GM03348 (cell line): ENCODE measurements around the gene AIG1.
"Not testable (repeated sequence)": the region's sequence is repeated elsewhere in the genome, so short reads cannot be mapped to it uniquely, and the experiment has no call there.

Source experiments
- DNase-seq: peaks from one replicate; pipeline ENCODE4 v3.0.0; 2012; ENCODE audit warnings: low spot score

AIG1 gene

DNA sequence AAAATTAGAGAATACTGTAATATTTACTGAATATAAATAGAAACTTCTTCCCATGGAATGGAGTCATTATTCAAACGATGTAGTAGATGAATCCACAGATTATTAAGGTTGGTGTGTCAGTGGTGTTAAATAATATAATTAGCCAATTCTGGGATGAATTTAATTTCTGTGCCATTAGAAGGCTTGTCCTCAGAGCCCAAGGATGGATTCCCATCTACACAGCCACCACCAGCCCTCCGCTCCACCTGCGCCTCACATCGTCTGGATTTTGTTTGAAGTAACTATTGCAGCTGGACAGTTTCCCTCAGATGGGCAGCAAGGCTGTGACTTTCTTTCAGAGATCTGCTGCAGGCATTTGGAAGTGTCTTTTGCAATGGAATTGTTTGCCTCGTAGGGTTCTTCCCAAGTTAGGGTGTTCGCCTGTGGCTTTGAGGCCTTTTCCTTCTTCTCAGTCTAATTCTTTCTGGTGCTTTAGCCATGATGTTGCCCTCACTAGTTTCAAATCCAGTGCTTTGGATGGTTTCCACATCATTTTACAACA is 104.7 kb downstream of the AIG1 start:
- no peak for DNase-seq

DNA sequence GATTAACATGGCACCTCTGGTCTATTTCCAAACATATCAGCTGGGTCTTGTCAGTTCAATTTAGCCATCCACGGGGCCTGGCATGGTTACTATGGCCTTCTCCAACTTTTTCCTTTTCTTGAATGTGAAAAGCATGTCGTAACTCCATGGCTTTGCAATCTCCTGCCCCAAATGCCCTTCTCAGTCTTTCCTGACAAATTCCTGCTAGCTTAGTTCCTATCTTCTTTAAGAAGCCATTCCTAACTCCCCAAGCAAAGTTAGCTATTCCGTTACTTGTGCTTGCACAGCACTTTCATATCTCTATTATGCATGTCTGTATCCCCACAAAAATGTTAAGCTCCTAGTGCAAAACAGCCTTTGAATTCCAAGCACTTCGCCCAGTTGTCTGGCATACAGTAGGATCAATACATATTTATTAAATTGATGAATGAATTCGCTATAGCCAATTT is 105.6 kb downstream of the AIG1 start:
- no peak for DNase-seq

DNA sequence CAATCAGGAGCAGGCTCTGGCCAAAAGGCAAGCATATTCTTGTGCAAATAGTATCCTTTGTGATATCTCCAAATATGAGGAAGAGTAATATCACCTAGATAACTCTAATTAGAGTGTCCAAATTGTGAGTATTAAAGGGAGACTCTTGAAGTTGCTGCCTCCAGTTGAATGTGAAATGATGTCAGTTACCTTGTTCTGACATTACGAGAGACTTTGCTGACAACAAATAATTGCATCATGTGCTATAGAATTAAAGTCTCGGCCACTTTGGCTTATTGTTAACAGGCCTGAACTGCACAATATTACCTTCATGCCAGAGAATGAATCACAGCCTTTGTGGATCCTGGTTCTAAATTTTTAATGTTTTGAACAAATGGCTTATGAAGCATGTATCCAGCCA is 106.5 kb downstream of the AIG1 start:
- no peak for DNase-seq

DNA sequence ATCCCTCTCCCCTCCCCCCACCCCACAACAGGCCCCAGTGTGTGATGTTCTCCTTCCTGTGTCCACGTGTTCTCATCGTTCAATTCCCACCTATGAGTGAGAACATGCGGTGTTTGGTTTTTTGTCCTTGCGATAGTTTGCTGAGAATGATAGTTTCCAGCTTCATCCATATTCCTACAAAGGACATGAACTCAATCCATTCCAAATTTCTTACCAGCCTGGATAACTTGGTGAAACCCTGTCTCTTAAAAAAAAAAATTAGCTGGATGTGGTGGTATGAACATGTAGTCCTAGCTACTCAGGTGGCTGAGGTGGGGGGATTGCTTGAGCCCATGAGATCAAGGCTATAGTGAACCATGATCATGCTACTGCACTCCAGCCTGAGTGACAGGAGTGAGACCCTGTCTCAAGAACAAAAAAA is 107.7 kb downstream of the AIG1 start:
- DNase-seq: not testable (repeated sequence)

DNA sequence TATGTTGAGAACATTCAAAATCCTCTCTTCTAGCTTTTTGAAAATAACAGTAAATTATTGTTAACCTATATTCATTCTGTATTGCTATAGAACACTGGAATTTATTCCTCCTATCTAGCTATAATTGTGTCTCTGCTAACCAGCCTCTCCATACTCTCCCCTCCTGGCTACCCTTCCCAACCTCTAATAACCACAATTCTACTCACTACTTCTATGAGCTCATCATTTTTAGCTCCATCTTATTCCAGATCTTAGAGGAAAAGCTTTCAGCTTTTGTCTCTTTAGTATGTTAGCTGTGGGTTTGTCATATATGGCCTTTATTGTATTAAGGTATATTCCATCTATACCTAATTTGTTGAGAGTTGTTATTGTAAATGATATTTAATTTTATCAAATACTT is 108.8 kb downstream of the AIG1 start:
- no peak for DNase-seq

DNA sequence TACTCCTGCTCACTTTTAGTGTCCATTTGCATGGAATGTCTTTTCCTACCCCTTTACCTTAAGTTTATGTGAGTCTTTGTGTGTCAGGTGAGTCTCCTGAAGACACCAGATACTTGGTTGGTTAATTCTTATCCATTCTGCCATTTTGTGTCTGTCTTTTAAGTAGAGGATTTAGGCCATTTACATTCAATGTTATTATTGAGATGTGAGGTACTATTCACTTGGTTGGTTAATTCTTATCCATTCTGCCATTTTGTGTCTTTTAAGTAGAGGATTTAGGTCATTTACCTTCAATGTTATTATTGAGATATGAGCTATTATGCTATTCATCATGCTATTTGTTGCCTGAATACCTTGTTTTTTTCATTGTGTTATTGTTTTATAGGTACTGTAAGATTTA is 113.8 kb downstream of the AIG1 start:
- no peak for DNase-seq

DNA sequence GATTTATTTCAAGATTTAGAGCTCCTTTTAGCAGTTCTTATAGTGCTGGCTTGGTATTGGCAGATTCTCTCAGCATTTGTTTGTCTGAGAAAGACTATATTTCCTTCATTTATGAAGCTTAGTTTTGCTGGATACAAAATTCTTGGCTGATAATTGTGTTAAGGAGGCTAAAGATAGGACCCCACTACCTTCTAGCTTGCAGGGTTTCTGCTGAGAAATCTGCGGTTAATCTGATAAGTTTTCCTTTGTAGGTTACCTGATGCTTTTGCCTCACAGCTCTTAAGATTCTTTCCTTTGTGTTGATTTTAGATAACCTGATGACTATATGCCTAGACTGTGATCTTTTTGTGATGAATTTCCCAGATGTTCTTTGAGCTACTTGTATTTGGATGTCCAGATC is 114.3 kb downstream of the AIG1 start:
- no peak for DNase-seq

DNA sequence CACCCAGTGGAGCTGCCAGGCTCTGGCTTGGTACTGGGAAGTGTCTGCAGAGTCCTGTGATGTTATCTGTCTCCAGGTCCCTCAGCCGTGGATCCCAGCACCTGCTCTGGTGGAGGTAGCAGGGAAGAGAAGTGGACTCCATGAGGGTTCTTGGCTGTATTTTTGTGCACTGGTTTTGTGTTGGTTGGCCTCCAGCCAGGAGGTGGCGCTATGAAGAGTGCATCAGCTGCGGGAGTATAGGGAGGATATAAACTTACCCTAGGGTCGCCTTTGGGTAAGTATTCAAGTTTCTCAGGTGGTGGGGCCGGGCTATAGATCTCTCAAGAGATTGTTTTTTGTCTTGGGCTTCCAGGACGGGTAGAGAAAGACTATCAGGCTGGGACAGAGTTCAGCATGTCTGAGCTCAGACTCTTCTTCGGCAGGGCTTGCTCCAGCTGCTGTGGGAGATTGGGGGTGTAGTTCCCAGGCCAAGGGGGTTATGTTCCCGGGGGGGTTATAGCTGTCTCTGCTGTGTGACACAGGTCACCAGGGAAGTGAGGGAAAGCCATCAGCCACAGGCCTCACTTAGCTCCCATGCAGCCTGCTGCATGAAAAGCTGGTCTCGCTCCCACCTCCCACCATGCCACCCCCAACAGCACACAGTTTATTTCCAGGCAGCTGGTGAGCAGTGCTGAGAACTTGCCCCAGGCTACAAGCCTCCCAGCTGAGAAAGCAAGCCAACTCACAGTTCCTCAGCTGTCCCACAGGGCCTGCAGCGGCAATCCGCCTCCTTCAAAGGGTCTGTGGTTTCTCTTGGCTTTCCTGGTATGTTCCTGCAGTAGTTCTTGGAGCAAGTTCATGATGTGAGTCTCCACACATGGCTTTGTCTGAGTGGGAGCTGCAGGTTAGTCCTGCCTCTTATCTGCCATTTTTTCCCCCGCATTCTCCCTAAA is 115.7 kb downstream of the AIG1 start:
- DNase-seq: no peak

DNA sequence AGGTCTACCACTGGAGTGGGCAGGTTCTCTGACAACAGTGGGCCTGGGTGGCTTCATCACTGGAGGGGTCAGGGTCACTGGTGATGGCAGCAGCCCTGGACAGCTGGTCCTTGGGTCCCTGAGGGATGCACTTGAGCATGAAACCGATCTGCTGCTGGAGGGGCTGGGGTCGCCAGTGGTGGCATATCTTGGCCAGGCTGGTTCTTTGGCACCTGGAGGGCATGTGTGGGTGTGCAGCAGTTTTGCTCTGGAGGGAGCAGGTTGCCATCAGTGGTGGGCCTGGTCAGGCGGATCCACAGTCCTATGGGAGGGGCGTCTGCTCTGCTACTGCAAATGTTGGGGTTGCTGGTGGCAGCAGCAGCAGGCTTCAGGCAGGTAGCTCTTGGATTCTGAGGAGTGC is 117.0 kb downstream of the AIG1 start:
- DNase-seq: no peak

DNA sequence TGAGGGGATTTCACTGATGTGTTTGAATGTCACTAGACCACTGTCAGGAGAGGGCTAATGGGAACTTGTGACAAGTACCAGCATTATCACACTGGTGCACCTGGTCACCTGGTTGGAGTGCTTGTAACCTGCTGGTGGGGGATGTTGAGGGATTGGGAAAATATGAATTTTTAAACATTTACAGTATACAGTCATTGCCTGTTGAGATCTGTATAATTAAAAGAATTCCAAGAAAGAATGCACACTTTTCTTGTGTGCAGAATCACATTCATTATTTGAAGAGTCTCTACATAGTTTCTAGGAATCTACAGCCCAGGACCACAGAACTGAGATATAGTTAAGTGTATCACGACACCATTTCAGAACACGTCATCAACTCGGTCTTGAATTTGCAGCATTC is 118.4 kb downstream of the AIG1 start:
- no peak for DNase-seq

DNA sequence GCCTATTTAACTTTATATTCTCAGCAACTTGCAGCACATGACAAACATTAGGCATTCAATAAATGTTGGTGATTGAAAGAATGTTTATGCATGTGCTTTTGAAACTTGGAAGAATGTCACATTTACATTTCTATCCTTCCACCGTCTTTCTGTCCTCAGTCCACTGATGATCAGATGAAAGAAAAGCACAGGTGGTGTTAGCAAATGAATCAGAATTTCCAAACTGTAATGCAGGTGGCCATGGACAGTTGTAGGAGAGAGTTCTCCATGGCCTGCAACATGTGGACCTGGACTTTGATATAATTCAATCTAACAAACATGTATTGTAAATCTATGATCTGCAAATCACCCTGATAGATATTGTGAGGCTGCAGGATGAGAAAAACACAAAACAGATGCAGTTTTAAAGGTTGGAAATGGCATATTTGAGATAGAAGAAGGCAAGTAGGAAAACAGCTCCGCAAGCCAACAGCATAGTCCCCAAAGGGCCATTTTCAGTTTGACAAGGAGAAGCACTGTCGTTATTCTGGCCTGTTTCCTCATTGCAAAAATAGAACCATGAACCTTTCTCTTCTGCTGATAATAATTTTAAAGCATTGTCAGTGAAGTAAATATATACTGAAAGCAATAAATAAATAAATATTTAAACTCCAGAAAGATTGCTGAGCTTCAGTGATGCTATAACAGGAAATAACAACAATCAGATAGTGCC is 119.4 kb downstream of the AIG1 start:
- no peak for DNase-seq

DNA sequence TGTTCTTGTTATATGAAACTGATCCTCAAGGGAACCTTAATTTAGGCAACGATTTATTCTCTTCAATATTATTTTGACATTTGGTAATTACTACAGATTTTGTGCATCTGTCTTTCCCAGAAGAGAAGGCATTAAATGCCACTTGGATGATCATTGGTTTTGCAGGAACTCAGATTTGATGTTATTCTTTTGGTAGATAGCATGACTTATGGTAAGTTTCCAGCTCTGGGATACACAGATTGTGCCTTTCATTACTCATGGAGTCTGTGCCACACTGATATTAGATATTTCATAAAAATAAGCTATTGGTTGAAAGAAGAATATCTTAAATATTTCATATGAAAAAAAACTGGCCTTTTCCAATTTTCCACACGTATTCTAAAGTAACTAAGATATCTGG is 120.1 kb downstream of the AIG1 start:
- no peak for DNase-seq

DNA sequence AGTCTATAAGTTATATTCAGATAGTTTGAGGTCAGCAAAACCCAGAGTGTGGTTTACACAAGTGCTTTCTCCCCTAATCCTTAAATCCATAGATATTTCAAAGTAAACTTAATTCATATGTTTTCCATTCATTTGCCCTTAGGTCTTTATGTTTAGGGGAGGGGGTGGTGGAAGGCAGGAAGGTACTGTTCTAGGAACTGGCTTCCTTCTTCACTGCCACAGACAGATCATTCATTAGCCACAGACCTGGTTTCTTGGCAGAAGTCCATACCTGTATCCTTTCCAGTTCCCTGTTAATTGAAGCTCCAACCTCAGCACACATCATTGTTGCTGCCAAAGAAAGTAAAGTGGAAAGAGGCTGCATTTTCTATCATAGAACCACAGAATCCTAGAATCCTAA is 123.0 kb downstream of the AIG1 start:
- DNase-seq: no peak

DNA sequence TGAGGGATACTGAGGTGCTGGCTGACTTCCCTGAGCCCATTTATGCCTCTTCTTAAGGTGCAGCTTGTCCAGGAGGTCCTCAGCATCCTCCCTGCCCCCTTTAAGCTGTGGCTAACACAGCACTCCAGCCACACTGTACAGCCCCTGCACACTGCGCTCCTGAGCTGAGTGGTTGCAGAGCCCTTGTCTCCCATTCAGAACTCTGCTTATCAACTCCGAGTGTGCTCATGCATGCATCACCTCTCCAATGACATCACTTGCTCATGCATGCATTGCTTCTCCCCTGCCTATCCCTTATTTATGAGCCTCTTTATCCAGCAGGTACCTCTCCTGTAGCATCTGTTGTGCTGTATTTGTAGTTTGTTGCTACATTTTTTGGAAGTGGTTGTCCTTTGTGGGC is 124.6 kb downstream of the AIG1 start:
- no peak for DNase-seq

DNA sequence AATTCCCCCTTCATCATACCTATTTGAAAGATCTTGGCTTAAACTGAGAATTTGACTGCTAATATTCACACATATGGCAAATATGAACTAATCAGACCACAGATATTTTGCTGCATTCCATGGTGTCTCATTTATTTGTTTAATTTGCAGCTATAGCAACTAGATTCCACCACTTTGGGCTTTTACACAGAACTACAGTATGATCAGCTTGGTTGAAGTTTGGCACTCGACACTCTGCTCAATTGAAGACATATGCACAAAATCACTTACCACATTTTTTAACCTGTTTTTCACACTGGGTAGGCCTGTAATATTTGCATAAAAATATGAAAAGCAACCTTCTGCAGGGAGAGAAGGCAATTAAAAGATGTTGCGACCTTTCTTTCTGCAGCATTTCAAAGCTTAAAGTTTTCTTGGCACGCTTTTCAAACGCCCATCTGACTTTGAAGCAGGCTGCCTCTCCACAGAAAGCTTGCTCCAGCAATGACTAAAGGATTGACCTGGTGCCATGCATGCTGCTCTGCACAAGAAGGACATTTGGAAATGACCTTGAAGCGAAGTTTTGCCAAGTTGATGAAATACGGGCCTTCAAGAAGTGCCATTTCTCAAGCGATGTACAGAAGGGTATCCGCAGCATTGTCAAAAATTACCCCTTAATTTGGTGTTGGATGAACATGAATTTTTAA is 126.7 kb downstream of the AIG1 start:
- DNase-seq: peak; percentile 84

DNA sequence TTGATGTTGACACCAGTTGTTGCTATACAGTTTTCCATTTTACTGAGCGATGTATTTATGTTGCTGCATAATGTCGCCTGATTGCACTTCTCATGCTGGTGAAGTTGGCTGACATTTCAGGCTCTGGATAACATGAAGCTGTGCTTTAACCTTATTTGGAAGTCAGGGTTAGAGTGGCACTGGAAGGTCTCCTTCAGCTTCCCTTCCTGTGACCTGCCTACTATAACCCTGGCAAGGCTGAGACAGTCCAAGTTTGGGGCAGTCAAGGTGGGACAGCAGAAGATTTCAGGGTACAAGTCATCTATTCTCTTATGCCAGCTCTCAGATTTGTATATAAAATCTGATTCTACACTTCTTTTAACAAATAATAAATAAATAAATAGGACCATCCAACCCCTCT is 127.6 kb downstream of the AIG1 start:
- DNase-seq: no peak

DNA sequence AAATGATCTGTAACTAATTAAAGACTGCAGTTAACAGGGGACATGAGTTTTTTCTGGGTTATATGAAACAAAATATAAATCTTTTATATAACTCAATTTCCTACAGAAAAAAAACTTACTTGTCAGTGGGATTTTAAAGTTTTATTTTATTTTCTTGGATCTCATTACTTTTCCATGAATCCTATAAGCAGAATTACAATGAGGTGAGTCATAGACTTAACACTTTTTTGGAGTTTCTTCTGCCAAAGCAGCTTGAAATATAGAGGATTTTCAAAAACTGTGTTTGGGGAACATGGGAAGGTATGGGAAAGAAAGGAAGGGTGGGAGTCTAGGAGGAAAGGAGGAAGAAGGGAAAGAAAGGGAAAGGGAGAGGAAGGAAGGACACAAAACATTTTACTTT is 130.7 kb downstream of the AIG1 start:
- no peak for DNase-seq

DNA sequence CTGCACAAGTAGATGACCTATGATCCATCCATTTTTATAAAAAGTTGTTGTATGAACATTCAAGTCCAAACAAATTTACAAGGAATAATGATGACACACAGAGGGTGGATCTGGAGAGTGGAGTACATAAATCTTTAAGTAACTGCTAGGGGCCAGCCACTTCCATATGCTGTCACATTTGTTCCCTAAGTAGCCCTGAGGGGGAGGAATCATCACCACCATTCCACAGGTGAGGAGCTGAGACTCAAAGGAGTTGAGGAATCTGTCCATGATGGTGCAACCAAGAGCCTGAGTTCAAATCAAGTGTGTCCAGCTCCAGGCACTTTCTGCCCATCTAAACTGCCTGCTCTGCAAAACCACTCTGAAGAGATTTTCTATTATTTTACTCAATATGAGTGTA is 132.1 kb downstream of the AIG1 start:
- no peak for DNase-seq

DNA sequence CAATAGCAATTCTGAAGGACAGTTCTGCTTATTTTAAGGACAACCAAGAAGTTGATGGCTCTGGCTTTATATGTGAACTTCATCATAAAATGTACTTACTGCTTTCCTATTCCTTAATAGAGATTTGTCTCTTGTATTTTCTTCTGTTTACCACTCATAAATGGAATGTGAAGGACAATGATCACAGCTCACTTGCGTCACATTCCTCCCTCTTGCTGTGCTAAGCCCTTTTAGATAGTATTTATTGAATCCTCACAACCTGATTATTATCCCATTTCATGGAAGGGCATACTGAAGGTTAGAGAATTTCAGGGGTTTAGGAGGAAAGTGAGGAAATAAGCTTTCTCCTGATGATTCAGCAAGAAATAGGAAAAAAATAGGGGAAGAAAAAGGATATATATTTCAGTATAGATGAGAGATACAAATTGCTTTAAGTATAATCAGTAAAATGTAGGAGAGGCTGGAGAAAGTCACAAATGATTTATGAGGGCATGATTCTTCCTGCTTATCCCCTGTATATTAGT is 132.9 kb downstream of the AIG1 start:
- no peak for DNase-seq

DNA sequence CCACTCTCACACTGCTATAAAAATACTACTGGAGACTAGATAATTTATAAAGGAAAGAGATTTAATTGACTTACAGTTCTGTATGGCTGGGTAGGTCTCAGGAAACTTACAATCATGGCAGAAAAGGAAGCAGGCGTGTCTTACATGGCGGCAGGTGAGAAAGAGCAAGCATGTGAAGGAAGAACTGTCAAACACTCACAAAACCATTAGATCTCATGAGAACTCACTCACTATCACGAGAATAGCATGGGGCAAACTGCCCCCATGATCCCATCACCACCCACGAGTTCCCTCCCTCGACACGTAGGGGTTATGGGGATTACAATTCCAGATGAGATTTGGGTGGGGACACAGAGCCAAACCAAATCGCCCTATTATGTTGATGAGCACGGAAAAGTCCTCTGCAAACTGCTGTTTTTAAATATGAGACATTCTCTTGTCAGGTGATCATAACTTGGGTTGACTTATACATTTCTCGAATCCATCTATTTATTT is 133.5 kb downstream of the AIG1 start:
- no peak for DNase-seq

DNA sequence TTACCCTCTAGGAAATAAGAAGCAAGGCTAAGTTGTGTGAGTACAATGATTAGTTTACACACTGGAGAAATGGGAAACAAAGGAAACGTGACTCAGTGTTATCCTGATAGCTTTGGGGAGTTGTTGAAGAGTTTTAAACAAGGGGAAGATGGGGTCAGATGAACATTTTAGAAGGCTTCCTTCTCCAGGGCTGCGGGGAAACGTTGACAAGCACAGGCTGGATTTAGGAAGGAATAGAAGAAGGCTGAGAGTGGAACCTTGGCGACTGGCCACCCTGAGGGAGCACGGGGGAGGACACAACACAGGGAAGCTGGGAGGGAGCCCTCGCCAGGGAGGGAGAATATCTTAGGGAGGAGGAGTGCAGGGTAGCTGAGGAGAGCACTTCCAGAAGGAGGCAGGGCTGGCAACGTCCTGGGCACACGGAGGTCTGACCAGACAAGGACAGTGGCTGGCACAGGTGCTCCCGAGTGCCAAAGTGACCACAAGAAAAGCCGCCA is 134.7 kb downstream of the AIG1 start:
- DNase-seq: no peak
